ENCODE results near the gene RMP24.

- TF ChIP-seq CTCF (IDR thresholded peaks at IDR 0.05 in 4 of 5, conservative IDR thresholded peaks at IDR 0.05 in 1 of 5) (no peak), POLR2A (IDR thresholded peaks at IDR 0.05) (no peak)
Observed at GRCh38 chr18:35939138-35939537, 33.3 kb upstream of the RMP24 start.

All from gastrocnemius medialis (tissue), 4 donors.